NCI-H748 (cell line): ENCODE results near the gene HTR6.
"Not testable (repeated sequence)": the region's sequence is repeated elsewhere in the genome, so short reads cannot be mapped to it uniquely, and the experiment has no call there.

Source experiments
- DNase-seq: peaks from one replicate; lab custom pipeline; 2025; ENCODE audit not compliant: unreplicated experiment; lab: John Stamatoyannopoulos, UW

HTR6 gene

DNA sequence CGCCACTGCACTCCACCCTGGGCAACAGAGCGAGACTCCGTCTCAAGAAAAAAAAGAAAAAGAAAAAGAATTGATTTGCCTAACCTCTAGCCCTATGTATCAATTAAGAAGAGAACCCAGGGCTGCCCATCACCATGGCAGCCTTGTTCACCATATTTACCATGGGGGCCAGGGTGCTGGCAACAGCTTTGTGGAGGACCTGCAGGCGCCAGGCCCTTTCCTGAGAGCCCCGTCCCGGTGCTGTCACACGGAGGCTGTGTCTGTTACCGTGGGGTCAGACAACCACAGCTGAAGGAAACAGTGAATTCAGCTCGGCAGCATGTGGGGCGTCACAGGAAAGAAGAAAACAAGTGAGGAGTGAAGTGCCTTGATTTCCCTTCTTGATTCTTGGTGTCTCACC is 27.1 kb upstream of the HTR6 start:
- no peak for DNase-seq

DNA sequence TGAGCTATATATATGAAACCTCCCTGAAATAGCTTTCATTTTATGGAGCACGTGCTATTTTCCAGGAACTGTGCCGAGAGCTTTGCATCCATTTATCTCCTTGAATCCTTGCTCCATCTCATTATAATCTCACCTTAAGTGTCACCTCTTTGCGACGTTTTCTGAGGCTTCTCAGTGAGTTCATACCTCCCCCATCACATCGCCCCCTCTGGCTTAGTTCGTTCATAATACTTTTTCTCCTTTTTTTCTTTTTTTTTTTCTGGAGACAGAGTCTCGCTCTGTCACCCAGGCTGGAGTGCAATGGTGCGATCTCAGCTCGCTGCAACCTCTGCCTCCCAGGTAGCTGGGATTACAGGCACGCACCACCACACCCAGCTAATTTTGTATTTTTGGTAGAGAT is 25.4 kb upstream of the HTR6 start:
- DNase-seq, result not testable (repeated sequence)

DNA sequence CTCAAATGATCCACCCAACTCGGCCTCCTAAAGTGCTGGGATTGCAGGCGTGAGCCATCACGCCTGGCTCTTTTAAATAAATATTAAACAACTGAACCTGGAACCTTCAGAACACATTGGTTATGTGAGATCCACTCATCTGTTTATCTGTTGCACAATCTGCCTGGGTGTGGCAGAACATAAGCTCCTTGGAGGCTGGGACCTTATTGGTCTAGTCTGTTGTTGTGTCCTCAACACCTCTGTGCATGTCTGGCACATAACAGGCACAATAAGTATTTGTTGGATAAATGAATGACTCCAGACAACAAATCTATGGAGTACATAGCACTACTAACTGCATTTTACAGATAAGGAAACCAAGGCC is 24.7 kb upstream of the HTR6 start:
- no peak for DNase-seq

DNA sequence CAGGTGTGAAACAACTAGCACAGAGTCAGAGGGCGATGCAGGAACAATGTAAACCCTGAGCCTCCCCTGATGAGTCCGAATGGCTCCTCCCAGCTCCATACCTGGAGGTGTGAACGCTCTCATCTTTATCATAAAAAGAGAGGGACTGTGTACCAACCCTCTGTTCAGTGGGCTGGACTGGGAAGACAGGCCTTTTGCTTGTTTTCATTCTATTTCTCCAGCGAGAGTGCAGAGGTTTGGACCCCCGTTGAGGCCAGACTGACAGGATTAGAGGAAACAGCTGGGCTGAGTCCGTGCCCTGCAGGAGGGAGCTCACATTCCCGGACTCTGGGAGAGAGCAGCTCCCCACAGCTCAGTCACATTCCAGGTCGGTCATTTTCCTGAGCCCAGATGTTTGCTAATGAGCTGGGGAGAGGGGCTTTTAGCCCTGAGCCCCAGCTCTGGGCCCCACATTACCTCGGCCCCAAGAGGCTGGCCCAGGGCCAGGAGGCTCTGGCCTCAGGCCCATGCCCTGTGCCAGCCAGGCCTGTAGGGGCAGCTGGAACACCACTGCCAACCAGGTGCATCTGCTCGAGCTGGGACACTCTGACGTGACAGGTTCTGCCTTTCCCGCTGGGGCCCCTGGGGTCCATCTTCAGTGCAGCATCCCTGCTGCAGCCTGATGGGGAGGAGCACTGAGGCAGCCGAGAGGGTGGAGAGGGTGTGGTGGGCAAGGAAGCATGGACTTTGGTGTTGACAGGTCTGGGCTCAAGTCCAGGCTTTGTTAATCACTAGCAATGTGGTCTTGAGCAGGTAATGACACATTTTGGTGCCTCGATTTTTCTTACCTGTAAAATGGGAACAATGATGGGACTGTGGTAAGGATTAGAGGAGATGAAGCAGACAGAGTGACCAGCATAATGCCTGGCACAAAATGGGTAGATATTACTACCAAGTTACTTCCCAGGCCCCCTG is 24.0 kb upstream of the HTR6 start:
- peak; percentile 14 for DNase-seq

DNA sequence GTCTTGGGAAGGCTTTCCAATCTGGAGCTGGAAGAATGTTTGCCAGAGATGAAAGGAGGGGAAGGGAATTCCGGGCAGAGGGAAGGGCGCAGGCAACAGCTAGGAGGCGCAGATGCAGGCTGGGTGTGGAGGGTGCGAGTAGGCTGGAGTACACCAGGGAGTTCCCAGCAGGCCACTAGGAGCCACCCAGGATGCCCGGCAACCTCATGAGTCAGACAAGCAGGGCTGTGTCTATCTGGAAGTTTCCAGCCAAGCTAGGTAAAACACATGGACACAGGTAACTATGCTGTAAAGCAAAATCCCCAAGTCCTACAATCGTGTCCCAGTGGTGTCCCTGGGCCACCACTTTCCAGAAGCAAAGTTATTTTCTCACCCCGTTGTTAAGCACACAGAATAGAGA is 21.6 kb upstream of the HTR6 start:
- DNase-seq, result peak; percentile 27

DNA sequence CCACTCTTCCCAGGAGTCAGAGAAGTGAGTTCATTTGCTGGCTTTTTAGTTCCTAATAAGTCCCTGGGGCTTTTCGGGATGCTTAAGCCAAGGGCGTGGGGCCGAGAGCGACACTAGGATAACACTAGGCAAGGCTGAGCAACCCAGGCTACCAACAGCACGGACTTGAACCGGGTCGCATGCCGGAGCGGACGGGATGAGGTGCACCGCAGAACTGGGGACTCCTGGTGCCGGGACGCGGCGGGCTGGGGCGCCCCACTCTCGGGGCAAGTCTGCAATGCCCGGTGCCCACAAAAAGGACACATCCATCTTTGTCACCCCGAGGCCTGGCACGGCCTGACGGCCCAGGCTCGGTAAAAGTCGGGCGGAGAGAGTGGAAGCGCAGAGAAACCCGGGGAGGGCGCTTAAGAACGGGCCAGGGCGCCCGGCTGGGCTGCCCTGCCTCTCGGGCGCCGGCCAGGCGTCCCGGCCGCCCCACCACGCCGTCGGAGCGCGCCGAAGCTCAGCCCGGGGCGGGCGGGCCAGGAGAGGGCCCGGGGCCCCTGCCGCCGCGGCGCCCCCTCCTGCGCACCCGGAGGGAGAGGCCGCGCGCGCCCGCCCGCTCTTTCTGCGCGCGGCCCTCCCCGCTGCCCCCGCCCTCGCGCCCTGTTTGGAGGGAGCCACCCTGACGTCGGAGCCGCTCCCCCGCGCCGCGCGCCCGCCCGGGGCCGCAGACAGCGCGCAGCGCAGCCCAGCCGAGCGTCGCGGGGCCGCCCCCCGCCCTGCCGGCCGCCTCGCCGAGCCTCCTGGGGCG is 20.9 kb upstream of the HTR6 start, which contains the start of gene NBL1:
Gene NBL1, plus strand, starts transcription at position 710 of the 793 bp plus-strand sequence. CDS start 10,720 bp downstream, outside the sequence.
- peak; percentile 64 for DNase-seq

DNA sequence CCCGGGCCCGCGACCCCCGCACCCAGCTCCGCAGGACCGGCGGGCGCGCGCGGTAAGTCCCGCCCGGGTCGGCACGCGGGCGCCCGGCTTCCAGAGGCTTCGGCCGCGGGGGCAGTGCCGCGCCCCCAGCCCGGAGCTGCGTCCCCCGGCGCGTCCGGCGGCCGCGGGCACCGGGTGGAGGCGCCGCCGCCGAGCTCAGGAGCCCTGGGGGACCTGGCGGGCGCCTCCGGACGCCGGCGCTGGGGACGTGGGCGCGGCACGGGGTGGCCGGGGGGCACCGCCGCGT is 20.3 kb upstream of the HTR6 start:
- DNase-seq, result no peak

DNA sequence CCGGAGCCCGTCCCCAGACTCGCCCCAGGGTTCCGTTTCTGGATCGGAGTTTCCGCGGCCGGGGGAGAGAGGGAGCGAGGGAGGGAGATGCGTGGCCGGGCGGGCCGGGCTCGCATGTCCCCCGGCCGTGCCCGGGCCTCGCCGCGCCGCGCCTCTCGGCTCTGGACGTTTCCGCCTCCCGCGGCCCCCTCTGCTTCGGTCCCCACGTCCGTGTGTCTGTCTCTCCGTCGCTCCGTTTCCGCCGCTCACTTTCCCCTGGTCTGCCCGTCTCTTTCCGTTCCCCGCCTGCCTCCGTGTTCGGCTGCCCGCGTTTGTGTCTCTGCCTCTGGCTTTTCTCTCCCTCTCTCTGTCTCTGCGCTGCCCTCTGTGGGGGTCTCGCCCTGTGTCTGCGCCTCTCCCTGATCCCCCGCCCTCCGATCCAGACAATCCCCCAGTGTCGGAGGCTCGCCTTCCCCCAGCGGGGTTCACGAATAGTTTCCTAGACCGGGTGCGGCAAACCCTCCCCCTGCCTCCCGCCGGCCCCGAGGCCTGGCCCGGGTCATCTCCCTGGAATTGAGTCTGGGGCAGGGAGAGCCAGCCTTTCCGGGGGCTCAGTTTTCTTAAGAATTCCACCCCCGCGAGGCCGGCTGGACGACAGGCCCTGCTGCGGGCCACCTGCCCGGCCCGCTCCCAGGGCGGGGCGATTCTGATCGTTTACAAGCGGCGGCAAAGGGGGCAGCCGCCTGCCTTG is 19.8 kb upstream of the HTR6 start:
- DNase-seq, result peak; percentile 49

DNA sequence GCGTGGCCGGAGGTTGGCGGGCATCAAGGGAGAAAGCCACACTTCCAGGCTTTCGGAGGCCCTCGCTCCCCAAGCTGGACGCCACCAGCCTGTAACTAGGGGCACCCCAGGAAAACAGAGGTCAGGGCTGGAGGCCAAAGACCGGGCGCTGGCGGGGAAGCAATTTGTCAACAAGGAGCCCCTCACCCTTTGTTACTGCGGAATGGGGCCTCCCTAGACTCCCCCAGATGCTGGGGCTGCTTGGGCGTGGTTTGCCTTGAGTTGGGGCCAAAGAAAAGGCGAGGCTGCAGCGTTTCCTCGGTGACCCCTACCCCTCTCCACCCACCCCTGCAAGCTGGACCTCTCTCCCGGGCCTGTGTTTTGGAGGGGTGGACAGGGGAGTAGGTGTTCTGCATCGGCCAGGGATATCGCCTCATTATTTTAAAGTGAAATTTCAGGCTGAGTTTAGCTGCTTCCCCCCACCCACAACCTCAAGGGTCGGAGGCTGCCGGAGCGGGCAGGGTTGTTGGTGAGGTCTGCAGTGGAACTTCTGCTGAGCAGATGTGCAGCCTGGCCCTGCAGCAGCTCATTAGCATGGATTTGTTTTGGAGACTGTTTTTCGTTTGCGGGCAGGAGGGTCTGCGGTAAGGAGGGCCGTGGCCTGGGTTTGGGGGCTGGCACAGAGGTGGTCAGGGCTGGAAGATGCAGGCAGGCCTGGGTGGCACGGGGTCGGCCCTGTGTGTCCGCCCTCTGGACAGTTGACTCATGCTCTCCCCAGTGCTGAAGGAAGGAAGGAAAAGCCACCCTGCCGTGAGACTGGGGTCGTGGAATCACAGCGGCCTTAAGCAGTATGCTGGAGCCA is 19.0 kb upstream of the HTR6 start:
- DNase-seq, result no peak

DNA sequence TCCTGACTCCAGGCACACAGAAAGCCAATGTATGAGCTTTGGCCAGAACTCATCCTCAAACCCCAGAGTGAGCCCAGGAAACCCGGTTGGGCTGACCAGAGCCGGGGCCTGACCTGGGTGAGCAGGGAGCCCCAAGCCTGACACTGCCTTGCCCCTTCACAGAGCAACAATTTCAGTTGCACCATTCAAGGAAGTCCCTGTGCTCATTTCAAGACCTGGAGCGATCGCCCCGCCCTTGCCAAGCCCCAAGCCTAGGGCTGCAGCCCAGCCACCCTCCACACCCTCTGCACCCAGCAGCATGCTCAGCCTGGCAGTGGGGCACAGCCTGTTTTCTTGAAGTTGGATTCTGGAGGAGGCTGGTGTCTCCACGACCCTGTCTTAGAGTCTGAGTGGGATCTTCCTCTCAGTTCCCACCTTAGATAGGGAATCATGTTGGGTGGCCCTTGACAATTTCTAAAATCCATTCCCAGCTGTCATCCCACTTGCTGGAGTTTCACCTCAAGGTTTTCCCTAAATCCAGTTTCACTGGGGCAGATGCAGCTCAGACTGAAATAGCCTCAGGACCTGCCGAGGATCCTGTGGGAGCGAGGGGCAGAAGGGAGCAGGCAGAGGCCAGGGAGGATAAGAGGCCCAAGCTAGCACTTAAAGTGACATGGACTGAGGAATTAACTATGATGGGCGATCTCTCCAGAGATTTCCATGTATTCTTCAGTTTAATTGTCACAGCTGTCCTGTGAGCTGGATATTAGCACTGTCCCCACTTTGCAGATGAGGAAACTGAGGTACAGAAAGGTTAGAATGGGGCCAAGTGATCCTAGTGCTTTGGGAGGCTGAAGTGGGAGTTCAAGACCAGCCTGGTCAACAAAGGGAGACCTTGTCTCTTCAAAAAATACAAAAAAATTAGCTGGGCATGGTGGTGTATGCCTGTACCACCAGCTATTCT is 18.0 kb upstream of the HTR6 start:
- DNase-seq, result no peak

DNA sequence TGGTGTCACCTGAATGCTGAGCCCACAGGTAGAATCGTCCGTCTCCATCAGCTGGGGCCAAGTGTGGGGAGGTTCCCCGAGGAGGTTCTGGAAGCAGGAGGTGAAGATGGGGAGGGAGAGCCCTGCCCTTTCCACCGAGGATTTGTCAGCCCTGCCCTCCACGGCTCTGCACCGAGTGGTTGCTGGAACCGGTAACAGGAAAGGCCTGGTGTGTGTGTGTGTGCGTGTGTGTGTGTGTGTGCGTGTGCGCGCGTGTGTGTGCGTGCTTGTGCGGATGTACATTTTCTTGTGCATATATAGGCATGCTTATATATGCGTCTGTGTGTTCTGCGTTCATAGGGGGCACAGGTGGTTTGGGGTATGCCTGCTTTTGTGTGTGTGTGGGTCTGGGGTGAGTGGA is 17.0 kb upstream of the HTR6 start:
- no peak for DNase-seq

DNA sequence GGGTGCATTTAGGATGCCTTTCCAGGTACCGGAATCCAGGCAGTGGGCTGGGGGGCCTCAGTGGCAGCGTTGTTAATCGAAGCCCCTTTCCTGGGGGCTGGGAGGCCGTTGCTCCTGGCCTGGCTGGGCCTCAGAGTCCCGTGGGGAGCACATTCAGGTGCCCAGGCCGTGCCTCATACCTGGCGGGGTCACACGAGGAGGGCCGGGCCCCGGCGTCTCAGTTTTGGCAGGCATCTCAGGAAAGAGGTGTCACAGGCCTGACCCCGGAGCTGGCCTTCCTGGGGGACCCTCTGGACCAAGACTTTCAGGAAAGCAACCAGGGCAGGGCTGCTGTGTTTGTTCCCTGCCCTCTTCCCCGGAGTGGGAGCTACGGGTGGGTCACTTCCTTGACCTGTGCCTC is 16.4 kb upstream of the HTR6 start:
- no peak for DNase-seq

DNA sequence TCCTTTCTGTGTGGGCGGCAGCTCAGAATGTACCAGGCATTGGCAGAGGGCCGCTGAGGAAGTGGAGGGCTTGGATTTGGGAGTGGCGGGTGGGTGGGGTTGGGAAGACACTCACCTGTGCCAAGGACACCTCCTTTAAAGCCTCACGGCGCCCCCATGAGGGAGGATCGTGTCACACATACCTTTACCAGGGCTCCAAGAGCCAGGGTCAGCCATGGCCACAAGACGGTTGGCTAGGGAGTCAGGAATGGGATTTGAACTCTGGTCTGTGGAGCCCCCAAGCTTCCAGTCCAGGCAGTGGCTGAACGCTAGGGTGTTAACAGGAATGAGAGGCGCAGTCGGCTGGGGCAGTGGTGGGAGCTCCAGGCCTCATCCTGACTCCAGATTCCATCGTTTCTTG is 16.0 kb upstream of the HTR6 start:
- DNase-seq, result peak; percentile 51

DNA sequence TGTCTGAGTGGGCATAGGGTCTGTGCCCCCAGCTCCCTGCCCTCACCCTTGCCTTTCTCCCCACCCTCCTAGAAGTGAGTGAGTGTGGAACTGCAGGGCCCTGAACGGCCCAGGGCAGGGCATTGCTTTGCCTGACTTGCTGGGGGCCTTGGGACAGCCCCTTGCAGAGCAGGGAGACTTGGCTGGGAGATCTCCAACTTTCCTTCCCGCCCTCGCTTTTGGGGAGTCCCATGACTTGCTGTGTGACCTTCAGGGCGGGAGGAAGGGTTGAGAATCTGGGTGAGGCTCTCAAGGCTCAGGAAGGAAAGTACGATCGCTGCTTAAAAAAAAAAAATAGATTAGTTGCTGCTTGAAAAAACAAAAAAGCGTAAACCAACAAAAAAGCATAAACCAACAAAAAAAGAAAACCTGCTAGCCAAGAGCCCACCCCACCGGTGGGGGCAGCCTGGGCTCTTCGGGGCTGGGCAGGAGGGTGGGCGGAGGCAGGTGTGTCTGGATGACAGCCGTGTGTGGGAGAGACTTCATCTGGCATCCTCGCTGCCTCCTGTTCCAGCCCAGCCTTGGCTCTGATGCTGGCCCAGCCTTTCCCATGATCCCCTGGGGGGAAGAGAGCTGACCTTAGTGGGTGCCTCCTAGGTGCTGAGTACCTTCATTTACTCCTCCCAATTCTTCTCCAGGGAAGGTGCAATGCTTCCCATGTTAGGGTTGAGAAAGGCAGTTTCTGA is 14.1 kb upstream of the HTR6 start:
- DNase-seq, result no peak

DNA sequence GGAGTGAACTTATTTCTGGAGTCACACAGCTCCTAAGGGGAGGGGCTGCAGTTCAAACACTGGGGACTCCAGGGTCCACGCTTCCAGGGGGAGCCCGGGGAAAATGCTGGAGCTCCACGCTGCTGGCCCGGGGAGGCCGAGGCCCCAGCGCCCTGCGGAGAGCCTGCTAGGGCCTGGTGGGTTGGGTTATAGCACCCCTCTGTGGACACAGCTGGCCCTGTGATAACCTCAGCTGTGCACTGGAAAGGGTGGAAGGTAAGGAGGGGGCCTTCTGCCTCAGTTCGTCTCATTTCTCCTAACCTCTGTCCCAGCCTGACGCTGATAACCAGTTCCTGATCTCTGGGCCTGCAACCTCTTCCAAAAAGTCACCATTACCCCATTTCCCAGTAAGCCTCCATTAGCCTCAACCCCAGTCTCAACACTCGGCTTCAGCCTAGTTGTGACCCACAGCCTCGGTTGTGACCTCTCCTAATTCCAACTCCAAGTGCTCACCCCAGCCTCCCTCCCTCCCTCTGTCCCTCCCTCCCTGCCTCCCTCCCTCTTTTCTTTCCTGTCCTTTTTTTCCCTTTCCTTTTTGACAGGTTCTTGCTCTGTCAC is 13.4 kb upstream of the HTR6 start:
- peak; percentile 9 for DNase-seq

DNA sequence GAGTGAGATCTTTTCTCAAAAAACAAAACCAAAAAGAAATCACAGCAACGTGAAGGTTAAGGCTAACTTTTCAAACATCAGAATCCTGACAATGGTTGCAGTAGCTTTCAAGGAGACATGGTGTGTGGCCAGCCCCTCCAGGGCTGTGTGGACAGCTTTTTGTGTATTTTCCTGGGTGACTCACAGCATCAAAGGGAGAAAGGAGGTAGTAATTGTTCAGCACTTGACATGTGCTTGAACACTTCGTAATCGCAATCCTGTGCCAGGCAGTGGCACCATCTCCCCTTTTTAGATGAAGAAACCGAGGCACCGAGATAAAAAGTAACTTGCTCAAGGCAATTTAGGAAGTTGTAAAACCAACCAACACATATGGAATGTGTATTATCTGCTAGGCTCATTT is 10.3 kb upstream of the HTR6 start:
- DNase-seq, result no peak

DNA sequence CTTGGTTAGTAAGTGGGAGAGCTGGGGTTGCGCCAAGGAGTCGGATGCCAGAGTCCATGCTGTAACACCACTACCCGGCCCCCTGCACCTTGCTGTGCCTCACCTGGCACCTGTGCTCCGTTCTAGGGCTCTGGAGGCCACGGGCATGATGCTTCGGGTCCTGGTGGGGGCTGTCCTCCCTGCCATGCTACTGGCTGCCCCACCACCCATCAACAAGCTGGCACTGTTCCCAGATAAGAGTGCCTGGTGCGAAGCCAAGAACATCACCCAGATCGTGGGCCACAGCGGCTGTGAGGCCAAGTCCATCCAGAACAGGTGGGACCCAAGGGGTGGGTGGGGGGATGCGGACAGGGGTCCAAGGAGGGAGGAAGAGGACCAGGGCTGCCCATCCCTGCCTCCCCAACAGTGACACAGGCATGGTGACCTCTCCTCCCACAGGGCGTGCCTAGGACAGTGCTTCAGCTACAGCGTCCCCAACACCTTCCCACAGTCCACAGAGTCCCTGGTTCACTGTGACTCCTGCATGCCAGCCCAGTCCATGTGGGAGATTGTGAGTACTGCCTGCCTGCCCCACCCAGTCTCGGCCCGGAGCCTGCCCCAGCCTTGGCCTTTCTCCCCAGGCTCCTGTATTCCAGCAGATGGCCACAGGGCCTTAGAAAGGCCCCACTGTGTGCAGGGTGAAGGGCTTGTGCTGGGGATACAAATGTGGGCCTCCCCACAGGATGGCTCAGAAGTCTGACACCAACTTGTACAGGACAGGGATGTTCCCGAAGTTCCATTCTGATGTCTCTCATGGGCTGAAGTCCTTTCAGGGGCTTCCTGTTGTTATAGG is 9.6 kb upstream of the HTR6 start:
- no peak for DNase-seq

DNA sequence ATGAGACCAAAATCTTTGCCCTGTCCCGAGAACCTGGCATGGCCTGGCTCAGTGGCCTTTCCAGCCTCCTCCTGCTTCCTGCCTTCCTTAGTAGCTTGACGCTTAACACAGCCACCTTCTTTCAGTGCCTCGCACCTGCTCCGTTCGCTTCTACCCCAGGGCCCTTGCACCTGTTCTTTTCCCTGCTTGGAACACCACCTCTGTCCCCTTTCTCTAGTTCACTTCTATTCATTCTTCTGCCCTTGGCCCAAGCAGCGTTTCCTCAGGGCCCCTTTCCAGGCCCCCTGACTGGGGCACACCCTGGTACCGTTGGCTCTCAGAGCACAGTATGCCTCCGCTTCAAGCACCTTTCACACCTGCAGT is 9.0 kb upstream of the HTR6 start:
- no peak for DNase-seq
